WTC11 (cell line): Measurements from ENCODE around the gene SBK1. TPM values are rescaled to one million over a fixed set of nuclear protein-coding genes. Genes with fewer than 3 reads are reported as not detected.

Experiments used
- ATAC-seq: fragments of 200-7000 bp; cut with Tn5 transposase; 2 replicates; pipeline ENCODE4 v1.10.0; 2021; ENCODE audit warnings: mild to moderate bottlenecking, moderate library complexity
- CTCF ChIA-PET: fragments of 300-600 bp; sonication (Branson Sonifier 250); formaldehyde crosslinking; loops from one replicate; lab custom pipeline; 2021; ENCODE audit warnings: antibody characterized with exemption; lab: Charles Lee
- POLR2A ChIA-PET: fragments of 350-600 bp; sonication (Branson Sonifier 250); formaldehyde crosslinking; loops from one replicate; lab custom pipeline; 2021; ENCODE audit warnings: antibody characterized with exemption; lab: Charles Lee
- DNase-seq: peaks from one replicate; pipeline ENCODE4 v3.0.0; 2021; ENCODE audit warnings: low spot score
- H3K27ac Mint-ChIP-seq: 2 replicates; pipeline ENCODE4 v1.8.0; 2021; ENCODE audit warnings: mixed read lengths
- H3K27me3 Mint-ChIP-seq: 2 replicates; pipeline ENCODE4 v1.8.0; 2021; ENCODE audit warnings: low read depth, mild to moderate bottlenecking, moderate library complexity, mixed read lengths
- H3K36me3 Mint-ChIP-seq: 2 replicates; pipeline ENCODE4 v1.8.0; 2021; ENCODE audit warnings: mixed read lengths
- H3K4me1 Mint-ChIP-seq: 2 replicates; pipeline ENCODE4 v1.8.0; 2022; ENCODE audit warnings: mixed read lengths
- H3K4me3 Mint-ChIP-seq: 2 replicates; pipeline ENCODE4 v1.8.0; 2021; ENCODE audit warnings: mild to moderate bottlenecking, moderate library complexity, mixed read lengths
- H3K9me3 Mint-ChIP-seq: 2 replicates; pipeline ENCODE4 v1.8.0; 2021; ENCODE audit warnings: mixed read lengths
- SP1 ChIP-seq: sonication (generic); formaldehyde crosslinking; conservative IDR thresholded peaks from 2 replicates; pipeline ENCODE4 v1.8.1; 2022; ENCODE audit warnings: missing genetic modification reagents
- ZMAT4 ChIP-seq: fragments of 250-450 bp; sonication (Bioruptor Pico); IDR thresholded peaks from 2 replicates; pipeline ENCODE4 v1.9.0; 2021; ENCODE audit warnings: mild to moderate bottlenecking
- ZNF121 ChIP-seq: sonication (generic); formaldehyde crosslinking; IDR thresholded peaks from 2 replicates; pipeline ENCODE4 v1.8.0; 2023; ENCODE audit warnings: missing genetic modification reagents
- ZNF138 ChIP-seq: sonication (generic); formaldehyde crosslinking; conservative IDR thresholded peaks from 2 replicates; pipeline ENCODE4 v1.8.1; 2022; ENCODE audit warnings: mild to moderate bottlenecking, moderate library complexity, missing genetic modification reagents
- ZNF532 ChIP-seq: fragments of 250-450 bp; sonication (Bioruptor Pico); IDR thresholded peaks from 2 replicates; pipeline ENCODE4 v1.9.0; 2021; ENCODE audit warnings: mild to moderate bottlenecking, borderline replicate concordance
- total RNA-seq: library from RNA; stranded (reverse); gene quantifications from 3 replicates; pipeline ENCODE4 v1.2.3, GENCODE V29; 2021
- TF ChIP-seq, protein P1 (sequence below): sonication (generic); formaldehyde crosslinking; IDR thresholded peaks from 2 replicates; pipeline ENCODE4 v1.8.0; 2023; ENCODE audit warnings: mild to moderate bottlenecking, missing genetic modification reagents
- TF ChIP-seq, protein P2 (sequence below): sonication (generic); formaldehyde crosslinking; conservative IDR thresholded peaks from 2 replicates; pipeline ENCODE4 v1.8.1; 2023; ENCODE audit warnings: mild to moderate bottlenecking, low read depth, missing genetic modification reagents, moderate library complexity
- TF ChIP-seq, protein P3 (sequence below): fragments of 200-600 bp; IDR thresholded peaks from 2 replicates; pipeline ENCODE4 v1.8.0; 2022; ENCODE audit warnings: antibody characterized with exemption

Gene SBK1
- total RNA-seq, 1 experiment from 2014 or later, result 85.7 TPM

DNA sequence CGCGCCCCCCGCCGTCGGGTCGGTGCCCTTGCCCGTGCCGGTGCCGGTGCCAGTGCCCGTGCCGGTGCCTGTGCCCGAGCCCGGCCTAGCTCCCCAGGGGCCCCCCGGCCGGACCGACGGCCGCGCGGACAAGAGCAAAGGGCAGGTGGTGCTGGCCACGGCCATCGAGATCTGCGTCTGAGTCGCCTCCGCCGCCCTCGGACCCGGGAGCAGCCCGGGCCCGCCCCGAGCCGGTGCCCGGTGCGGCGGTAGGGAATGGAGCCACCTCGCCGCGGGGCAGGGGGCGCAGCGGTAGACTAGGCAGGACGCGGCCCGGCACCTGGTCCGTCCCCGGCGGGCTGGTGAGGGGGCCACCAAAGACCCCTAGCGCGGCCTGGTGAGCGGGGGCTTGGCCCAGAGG, 28.4 kb downstream of the SBK1 start:
- CTCF ChIA-PET, result interaction anchor here (1.0 to 2.0 kb wide), 6 partner anchors 9 to 67 kb away, joined by 3 to 27 read pairs (median 7); no protein-coding TSS in a partner anchor
- Mint-ChIP-seq H3K9me3 (no peaks in the 10 kb centered on the region), H3K4me3 (no peak overlapping the region), H3K27me3 (no peaks in the 10 kb centered on the region), H3K4me1 (no peaks in the 10 kb centered on the region), H3K36me3 (peaks cover 15% of the 10 kb centered on the region; the same call in 1 of the 2 replicates), H3K27ac (no peak overlapping the region)
- ATAC-seq (no peak), DNase-seq (no peak)
- POLR2A ChIA-PET, result no interaction called here
- TF ChIP-seq, protein P1, sequence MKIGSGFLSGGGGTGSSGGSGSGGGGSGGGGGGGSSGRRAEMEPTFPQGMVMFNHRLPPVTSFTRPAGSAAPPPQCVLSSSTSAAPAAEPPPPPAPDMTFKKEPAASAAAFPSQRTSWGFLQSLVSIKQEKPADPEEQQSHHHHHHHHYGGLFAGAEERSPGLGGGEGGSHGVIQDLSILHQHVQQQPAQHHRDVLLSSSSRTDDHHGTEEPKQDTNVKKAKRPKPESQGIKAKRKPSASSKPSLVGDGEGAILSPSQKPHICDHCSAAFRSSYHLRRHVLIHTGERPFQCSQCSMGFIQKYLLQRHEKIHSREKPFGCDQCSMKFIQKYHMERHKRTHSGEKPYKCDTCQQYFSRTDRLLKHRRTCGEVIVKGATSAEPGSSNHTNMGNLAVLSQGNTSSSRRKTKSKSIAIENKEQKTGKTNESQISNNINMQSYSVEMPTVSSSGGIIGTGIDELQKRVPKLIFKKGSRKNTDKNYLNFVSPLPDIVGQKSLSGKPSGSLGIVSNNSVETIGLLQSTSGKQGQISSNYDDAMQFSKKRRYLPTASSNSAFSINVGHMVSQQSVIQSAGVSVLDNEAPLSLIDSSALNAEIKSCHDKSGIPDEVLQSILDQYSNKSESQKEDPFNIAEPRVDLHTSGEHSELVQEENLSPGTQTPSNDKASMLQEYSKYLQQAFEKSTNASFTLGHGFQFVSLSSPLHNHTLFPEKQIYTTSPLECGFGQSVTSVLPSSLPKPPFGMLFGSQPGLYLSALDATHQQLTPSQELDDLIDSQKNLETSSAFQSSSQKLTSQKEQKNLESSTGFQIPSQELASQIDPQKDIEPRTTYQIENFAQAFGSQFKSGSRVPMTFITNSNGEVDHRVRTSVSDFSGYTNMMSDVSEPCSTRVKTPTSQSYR (CRISPR knock-in tag), result no peak
- TF ChIP-seq, protein P2, sequence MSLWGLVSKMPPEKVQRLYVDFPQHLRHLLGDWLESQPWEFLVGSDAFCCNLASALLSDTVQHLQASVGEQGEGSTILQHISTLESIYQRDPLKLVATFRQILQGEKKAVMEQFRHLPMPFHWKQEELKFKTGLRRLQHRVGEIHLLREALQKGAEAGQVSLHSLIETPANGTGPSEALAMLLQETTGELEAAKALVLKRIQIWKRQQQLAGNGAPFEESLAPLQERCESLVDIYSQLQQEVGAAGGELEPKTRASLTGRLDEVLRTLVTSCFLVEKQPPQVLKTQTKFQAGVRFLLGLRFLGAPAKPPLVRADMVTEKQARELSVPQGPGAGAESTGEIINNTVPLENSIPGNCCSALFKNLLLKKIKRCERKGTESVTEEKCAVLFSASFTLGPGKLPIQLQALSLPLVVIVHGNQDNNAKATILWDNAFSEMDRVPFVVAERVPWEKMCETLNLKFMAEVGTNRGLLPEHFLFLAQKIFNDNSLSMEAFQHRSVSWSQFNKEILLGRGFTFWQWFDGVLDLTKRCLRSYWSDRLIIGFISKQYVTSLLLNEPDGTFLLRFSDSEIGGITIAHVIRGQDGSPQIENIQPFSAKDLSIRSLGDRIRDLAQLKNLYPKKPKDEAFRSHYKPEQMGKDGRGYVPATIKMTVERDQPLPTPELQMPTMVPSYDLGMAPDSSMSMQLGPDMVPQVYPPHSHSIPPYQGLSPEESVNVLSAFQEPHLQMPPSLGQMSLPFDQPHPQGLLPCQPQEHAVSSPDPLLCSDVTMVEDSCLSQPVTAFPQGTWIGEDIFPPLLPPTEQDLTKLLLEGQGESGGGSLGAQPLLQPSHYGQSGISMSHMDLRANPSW, result no peak
- TF ChIP-seq ZMAT4 (CRISPR knock-in tag), result no peak
- TF ChIP-seq ZNF138 (CRISPR knock-in tag), result no peak
- no peak for TF ChIP-seq ZNF532 (CRISPR knock-in tag)
- no peak for TF ChIP-seq SP1
- TF ChIP-seq, protein P3, sequence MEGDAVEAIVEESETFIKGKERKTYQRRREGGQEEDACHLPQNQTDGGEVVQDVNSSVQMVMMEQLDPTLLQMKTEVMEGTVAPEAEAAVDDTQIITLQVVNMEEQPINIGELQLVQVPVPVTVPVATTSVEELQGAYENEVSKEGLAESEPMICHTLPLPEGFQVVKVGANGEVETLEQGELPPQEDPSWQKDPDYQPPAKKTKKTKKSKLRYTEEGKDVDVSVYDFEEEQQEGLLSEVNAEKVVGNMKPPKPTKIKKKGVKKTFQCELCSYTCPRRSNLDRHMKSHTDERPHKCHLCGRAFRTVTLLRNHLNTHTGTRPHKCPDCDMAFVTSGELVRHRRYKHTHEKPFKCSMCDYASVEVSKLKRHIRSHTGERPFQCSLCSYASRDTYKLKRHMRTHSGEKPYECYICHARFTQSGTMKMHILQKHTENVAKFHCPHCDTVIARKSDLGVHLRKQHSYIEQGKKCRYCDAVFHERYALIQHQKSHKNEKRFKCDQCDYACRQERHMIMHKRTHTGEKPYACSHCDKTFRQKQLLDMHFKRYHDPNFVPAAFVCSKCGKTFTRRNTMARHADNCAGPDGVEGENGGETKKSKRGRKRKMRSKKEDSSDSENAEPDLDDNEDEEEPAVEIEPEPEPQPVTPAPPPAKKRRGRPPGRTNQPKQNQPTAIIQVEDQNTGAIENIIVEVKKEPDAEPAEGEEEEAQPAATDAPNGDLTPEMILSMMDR, result no peak

GRCh38 chr16:28321700-28322411, 29.5 kb downstream of the SBK1 start:
- CTCF ChIA-PET, result interaction anchor here (0.6 to 2.0 kb wide), 27 partner anchors 8 to 301 kb away, joined by 3 to 27 read pairs (median 5); partner anchors contain the start of gene SBK1
- H3K36me3 Mint-ChIP-seq, result peaks cover 15% of the 10 kb centered on the region; the same call in 1 of the 2 replicates
- peak; percentile 79 for DNase-seq
- peak; percentile 94 for TF ChIP-seq ZNF121 (CRISPR knock-in tag)
- TF ChIP-seq, protein P3, result peak; percentile 82
- TF ChIP-seq, protein P2, result no peak
- TF ChIP-seq ZNF532 (CRISPR knock-in tag), result no peak
- POLR2A ChIA-PET, result no interaction called here
- no peaks in the 10 kb centered on the region; the same call in 1 of the 2 replicates for H3K4me1 Mint-ChIP-seq
- no peak overlapping the region for H3K4me3 Mint-ChIP-seq
- H3K27me3 Mint-ChIP-seq, result no peaks in the 10 kb centered on the region
- H3K27ac Mint-ChIP-seq, result no peak overlapping the region
- ATAC-seq, result peak; percentile 79
- no peaks in the 10 kb centered on the region for H3K9me3 Mint-ChIP-seq
